ENCODE data around the gene MRAP. TPM values are rescaled to one million over a fixed set of nuclear protein-coding genes. Genes with fewer than 3 reads are reported as not detected.

MRAP gene
- total and polyA plus RNA-seq, 10 of the 15 experiments (the other 5 are each of a cell fraction or from before 2014, with no cell fraction given), result 0.34 to 1.2 TPM; not detected in 8

DNA sequence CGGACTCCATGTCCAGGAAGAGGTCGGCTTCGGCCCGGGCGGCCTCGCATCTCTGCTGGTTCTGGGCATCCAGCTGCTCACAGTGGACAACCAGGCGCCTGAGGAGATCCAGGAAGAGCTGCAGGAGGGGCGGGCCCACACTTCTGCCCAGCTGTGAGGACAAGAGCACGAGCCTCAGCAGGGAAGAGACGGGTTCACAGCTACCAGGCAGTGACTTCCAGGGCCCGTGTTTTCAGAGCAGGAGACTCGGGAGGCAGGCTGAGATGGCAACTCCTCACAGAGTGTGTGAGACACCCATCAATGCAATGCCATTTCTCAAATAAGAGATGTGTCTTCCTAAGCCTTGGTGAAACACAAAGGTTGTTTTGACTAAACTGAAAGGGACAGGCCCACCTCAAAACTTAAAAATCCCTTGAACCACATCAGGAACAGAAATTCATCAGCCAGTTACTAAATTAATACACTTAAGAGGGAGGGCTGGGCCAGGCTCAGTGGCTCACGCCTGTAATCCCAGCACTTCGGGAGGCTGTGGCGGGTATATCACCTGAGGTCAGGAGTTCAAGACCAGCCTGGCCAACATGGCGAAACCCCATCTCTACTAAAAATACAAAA, 50.8 kb downstream of the MRAP start:
- no TSS peak for BruUV-seq (replicated peaks)
- Histone ChIP-seq H3K9ac (ENCODE audit: control insufficient read depth, insufficient read depth, low read length) (no peak overlapping the region), H2AFZ (ENCODE audit: control insufficient read depth, low read depth, low read length) (no peak overlapping the region), H3K4me1 (ENCODE audit: control insufficient read depth, insufficient read depth, low read length) (peaks cover 7% of the 10 kb centered on the region), H3K4me2 (ENCODE audit: control insufficient read depth, insufficient read depth) (no peak overlapping the region), H4K20me1 (ENCODE audit: control insufficient read depth, insufficient read depth) (no peaks in the 10 kb centered on the region), H3K9me3 (replicated peaks; ENCODE audit: control insufficient read depth, insufficient read depth, low read length) (peaks cover 9% of the 10 kb centered on the region; the same call in 2 of the 3 replicates), H3K4me3 (no peak overlapping the region), H3K36me3 (ENCODE audit: control insufficient read depth in 2 of 2, insufficient read depth in 2 of 2, low read length in 1 of 2) (peaks cover 51 to 59% of the 10 kb centered on the region in 2 experiments), H3K79me2 (ENCODE audit: control insufficient read depth, insufficient read depth, low read length) (no peaks in the 10 kb centered on the region), H3K27ac (ENCODE audit: control insufficient read depth, insufficient read depth) (no peak overlapping the region), H3K27me3 (replicated peaks in 1 of 2; ENCODE audit: control insufficient read depth in 2 of 2, insufficient read depth in 2 of 2, low read length in 1 of 2) (no peaks in the 10 kb centered on the region)
- in situ Hi-C loops (cut with MboI) (no loop called here), intact Hi-C loops (cut with micrococcal nuclease; ENCODE audit: unreplicated experiment) (no loop called here)
- FAIRE-seq (no peak), ATAC-seq (no peak), DNase-seq (ENCODE audit: low read depth, low spot score) (no peak)
- ChIA-PET POLR2A (no interaction called here), RAD21 (ENCODE audit: unreplicated experiment) (no interaction called here), CTCF (no interaction called here), SMC1A (ENCODE audit: uncharacterized antibody, unreplicated experiment) (no interaction called here)
- 88% methylated on average over 16 of the region's 16 CpGs for WGBS (ENCODE audit: insufficient coverage, insufficient replicate concordance, low lambda C conversion rate, missing lambda C conversion rate)
- TF ChIP-seq MYC (IDR thresholded peaks at IDR 0.05; ENCODE audit: insufficient read depth, insufficient read length, insufficient replicate concordance, low read length, severe bottlenecking), result no peak
- no peak for TF ChIP-seq NRF1 (conservative IDR thresholded peaks at IDR 0.05; ENCODE audit: low read depth, low read length)
- no peak for TF ChIP-seq FOS (IDR thresholded peaks at IDR 0.05; ENCODE audit: borderline replicate concordance, extremely low read depth, insufficient read length)
- TF ChIP-seq ZNF384 (IDR thresholded peaks at IDR 0.05; ENCODE audit: borderline replicate concordance, low read depth, low read length), result no peak
- TF ChIP-seq PAX5 (IDR thresholded peaks at IDR 0.05; ENCODE audit: borderline replicate concordance, low read depth, low read length), result no peak
- no peak for TF ChIP-seq HDAC6 (IDR thresholded peaks at IDR 0.05; ENCODE audit: unreplicated experiment)
- TF ChIP-seq ZZZ3 (IDR thresholded peaks at IDR 0.05; ENCODE audit: control insufficient read depth, insufficient read length, low read depth), result no peak
- TF ChIP-seq, protein P1, sequence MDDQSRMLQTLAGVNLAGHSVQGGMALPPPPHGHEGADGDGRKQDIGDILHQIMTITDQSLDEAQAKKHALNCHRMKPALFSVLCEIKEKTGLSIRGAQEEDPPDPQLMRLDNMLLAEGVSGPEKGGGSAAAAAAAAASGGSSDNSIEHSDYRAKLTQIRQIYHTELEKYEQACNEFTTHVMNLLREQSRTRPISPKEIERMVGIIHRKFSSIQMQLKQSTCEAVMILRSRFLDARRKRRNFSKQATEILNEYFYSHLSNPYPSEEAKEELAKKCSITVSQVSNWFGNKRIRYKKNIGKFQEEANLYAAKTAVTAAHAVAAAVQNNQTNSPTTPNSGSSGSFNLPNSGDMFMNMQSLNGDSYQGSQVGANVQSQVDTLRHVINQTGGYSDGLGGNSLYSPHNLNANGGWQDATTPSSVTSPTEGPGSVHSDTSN (IDR thresholded peaks at IDR 0.05; ENCODE audit: insufficient replicate concordance, low read depth, low read length), result no peak
- no peak for TF ChIP-seq POLR2AphosphoS5 (IDR thresholded peaks at IDR 0.05; ENCODE audit: low read length)
- TF ChIP-seq TAF1 (IDR thresholded peaks at IDR 0.05; ENCODE audit: borderline replicate concordance, low read depth, low read length), result no peak
- no peak for TF ChIP-seq SP1 (IDR thresholded peaks at IDR 0.05; ENCODE audit: low read depth, low read length)
- TF ChIP-seq RUNX3 (IDR thresholded peaks at IDR 0.05; ENCODE audit: low read length), result no peak
- no peak for TF ChIP-seq MTA2 (IDR thresholded peaks at IDR 0.05; ENCODE audit: low read depth)
- no peak for TF ChIP-seq RBBP5 (conservative IDR thresholded peaks at IDR 0.05)
- TF ChIP-seq CHD1 (IDR thresholded peaks at IDR 0.05; ENCODE audit: low read depth, low read length), result no peak
- TF ChIP-seq, protein P2, sequence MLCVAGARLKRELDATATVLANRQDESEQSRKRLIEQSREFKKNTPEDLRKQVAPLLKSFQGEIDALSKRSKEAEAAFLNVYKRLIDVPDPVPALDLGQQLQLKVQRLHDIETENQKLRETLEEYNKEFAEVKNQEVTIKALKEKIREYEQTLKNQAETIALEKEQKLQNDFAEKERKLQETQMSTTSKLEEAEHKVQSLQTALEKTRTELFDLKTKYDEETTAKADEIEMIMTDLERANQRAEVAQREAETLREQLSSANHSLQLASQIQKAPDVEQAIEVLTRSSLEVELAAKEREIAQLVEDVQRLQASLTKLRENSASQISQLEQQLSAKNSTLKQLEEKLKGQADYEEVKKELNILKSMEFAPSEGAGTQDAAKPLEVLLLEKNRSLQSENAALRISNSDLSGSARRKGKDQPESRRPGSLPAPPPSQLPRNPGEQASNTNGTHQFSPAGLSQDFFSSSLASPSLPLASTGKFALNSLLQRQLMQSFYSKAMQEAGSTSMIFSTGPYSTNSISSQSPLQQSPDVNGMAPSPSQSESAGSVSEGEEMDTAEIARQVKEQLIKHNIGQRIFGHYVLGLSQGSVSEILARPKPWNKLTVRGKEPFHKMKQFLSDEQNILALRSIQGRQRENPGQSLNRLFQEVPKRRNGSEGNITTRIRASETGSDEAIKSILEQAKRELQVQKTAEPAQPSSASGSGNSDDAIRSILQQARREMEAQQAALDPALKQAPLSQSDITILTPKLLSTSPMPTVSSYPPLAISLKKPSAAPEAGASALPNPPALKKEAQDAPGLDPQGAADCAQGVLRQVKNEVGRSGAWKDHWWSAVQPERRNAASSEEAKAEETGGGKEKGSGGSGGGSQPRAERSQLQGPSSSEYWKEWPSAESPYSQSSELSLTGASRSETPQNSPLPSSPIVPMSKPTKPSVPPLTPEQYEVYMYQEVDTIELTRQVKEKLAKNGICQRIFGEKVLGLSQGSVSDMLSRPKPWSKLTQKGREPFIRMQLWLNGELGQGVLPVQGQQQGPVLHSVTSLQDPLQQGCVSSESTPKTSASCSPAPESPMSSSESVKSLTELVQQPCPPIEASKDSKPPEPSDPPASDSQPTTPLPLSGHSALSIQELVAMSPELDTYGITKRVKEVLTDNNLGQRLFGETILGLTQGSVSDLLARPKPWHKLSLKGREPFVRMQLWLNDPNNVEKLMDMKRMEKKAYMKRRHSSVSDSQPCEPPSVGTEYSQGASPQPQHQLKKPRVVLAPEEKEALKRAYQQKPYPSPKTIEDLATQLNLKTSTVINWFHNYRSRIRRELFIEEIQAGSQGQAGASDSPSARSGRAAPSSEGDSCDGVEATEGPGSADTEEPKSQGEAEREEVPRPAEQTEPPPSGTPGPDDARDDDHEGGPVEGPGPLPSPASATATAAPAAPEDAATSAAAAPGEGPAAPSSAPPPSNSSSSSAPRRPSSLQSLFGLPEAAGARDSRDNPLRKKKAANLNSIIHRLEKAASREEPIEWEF (IDR thresholded peaks at IDR 0.05; ENCODE audit: insufficient replicate concordance, low read depth, low read length), result no peak
